Sigmoid colon (tissue), 4 donors: ENCODE results near the gene IL16.

ENCODE experiments used
- CTCF ChIP-seq, 4 experiments: fragments of 450-650 bp in 3 of 4; fragments of 200-600 bp in 1 of 4; IDR thresholded peaks; one replicate each; pipeline ENCODE4 v1.5.1; 2016 to 2019; ENCODE audit warnings: antibody characterized with exemption in 4 of 4, mild to moderate bottlenecking in 3 of 4, moderate library complexity in 2 of 4
- EP300 ChIP-seq, 4 donors: sonication (generic); formaldehyde crosslinking; IDR thresholded peaks; one replicate each; pipeline ENCODE4 v1.6.1; 2017; ENCODE audit warnings: antibody characterized with exemption in 4 of 4
- POLR2A ChIP-seq, 2 donors: fragments of 450-650 bp; IDR thresholded peaks; one replicate each; pipeline ENCODE4 v1.6.1; 2016; ENCODE audit warnings: antibody characterized with exemption in 2 of 2, mild to moderate bottlenecking in 2 of 2, moderate library complexity in 2 of 2
- POLR2AphosphoS5 ChIP-seq, 4 donors: sonication (generic); formaldehyde crosslinking; IDR thresholded peaks; one replicate each; pipeline ENCODE4 v1.6.1; 2017; ENCODE audit warnings: antibody characterized with exemption in 4 of 4

GRCh38 chr15:81302701-81303109 lies 106.0 kb downstream of the IL16 start:
- TF ChIP-seq CTCF (IDR thresholded peaks at IDR 0.05) (no peak), POLR2A (IDR thresholded peaks at IDR 0.05) (no peak), POLR2AphosphoS5 (IDR thresholded peaks at IDR 0.05) (no peak), EP300 (IDR thresholded peaks at IDR 0.05) (no peak)
